CD4-positive, alpha-beta T cell treated with Interleukin-1 beta for 1 hour (primary cell): Measurements from ENCODE around the gene GUK1.

Experiments used
- DNase-seq, 2 donors: peaks; one replicate each; pipeline ENCODE4 v3.0.0-alpha.2; 2020 to 2022

GUK1 gene

DNA sequence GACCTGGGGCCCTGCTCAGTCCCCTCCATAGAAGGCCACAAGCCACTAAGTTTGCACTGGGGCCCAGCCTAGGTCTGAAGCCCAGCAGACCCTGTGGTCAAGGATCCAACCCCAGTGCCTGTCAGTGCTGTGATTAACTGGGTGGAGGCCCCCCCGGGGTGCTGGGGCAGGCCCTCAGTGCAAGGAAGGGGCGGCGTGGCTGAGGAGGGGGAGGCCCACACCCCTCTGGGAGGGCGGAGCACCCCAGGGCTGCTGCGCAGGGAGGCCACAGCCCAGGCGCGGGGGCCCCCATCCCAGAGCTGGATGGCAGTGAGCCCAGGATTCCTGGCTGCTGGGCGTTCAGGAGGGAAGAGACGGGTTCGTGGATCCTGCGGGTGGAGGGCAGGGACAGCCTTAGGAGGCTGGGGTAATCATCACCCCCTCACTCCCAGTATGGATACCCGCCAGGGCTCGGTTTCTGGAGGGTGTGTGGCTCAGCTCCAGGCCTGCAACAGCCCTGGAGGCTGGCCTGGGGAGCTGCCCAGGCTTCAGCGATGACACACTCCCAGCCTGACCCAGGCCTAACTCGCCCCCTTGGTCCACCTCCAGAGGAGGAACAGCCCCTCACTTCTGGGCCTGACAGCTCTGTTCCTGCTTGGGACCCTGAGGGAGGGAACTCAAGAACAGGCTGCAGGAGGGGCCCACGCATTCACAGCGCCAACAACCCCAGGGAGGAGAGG is 10.5 kb downstream of the GUK1 start:
- no peak for DNase-seq

DNA sequence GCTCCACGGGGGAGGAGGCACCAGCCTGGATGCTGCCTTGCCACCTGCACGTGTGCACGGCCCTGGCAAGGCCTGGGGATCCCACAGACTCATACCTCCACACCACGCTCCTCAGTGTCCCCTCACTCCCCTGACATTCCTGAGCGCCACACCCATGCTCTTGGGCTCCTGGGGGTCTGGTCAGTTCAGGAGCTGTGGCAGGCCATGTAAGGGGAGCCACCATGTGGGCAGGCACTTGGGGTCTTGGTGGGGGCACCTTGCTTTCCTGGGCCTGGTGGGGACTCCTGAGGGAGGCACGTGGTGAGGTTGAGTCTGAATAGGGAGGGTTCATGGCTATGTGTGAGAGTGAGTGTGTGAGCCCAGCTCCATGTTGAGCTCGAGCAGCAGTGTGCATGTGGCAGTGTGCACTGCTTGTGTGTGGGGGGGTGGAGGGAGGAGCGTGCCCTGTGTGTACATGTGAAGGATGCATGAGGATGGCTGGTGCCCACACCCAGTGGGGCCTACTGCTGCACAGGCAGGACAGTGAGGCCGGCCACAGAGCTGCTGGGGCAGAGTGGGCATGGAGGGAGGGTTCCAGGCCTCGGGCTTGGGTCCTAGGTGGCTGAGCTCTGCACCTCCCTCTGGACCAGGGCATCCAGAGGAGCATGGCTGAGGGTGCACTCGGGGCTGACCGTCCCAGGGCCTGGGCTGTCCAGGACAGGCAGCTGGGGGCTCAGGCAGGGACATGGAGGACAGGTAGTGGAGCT is 11.3 kb downstream of the GUK1 start:
- DNase-seq = no peak

DNA sequence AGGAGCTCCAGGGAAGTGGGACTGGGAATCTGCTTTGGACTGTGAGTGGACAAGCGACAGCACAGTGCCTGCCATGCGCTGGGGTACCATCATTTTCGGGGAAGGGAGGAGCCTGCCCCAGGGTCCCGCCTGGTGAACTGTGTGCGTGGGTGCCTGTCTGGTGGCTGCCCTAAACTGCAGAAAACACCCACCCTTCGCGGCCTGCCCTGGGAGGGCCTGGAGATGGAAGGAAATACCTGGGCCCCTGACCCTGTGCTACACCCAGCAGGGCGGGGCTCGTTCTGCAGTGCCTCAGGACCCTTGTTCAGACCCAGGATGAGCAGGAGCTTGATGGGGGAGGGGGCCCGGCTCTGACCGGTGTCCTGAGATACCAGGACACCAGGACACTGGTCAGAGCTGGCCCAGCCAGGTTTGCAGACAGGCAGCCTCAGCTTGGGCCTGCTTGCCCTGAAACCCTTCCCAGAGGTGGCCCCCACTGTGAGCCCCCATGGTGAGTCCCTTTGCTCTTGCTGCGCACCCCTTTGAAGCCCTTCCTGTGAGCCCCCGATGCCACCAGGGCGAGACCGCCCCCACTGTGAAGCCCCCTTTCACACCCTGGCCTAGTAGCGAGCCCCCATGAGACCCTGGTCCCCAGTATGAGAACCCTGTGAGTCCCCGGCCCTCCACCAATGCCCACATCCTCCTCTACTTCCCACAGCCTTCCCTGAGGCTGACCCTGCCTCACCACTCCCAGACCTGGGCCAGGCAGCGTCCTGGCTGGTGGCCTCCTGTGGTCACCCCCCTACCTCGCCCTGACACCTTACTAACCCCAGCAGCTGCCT is 12.2 kb downstream of the GUK1 start:
- DNase-seq = no peak

DNA sequence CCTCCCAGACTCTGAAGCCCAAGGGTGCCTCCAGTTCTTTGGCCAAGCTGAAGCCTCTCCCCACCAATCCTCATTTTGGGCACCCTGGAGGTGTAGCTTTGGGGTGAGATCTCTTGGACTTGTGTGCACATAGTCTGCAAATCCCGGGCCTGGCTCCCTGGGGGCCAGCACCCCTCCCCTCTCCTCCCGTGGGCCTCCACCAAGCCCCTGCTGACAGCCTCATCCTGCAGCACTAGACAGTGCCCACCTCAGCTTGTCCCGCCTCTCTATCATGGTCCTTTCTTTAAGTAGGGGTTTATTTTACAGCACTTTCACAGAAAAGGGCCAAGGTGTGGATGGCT is 12.8 kb downstream of the GUK1 start:
- no peak for DNase-seq

DNA sequence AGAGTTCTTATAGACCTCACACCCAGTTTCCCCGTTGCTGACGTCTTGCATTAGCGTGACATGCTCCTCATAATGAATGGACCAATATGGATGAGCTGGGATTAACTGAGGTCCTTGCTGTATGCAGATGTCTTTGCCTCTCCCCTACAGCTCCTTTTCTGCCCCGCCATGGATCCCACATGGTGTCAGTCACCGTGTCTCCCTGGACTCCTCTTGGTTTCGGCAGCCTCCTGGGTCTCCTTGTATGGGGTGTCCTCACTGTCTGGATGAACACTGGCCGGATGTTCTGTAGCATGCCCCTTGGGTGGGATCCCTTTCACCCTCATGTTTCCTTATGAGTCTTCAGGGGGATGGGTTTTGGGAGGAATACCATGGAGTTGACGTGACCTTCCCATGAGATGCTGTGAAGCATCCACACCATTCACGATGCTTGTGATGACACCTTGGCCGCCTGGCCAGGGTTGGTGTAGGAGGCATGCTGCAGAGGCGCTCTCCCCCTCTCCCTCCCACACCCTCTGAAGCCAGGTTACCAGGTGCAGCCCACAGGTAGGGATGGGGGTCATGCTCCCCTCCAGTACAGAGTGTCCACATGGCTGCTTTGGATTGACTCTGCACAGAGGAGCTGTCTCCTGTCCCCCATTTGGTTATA is 14.1 kb downstream of the GUK1 start:
- DNase-seq = no peak

DNA sequence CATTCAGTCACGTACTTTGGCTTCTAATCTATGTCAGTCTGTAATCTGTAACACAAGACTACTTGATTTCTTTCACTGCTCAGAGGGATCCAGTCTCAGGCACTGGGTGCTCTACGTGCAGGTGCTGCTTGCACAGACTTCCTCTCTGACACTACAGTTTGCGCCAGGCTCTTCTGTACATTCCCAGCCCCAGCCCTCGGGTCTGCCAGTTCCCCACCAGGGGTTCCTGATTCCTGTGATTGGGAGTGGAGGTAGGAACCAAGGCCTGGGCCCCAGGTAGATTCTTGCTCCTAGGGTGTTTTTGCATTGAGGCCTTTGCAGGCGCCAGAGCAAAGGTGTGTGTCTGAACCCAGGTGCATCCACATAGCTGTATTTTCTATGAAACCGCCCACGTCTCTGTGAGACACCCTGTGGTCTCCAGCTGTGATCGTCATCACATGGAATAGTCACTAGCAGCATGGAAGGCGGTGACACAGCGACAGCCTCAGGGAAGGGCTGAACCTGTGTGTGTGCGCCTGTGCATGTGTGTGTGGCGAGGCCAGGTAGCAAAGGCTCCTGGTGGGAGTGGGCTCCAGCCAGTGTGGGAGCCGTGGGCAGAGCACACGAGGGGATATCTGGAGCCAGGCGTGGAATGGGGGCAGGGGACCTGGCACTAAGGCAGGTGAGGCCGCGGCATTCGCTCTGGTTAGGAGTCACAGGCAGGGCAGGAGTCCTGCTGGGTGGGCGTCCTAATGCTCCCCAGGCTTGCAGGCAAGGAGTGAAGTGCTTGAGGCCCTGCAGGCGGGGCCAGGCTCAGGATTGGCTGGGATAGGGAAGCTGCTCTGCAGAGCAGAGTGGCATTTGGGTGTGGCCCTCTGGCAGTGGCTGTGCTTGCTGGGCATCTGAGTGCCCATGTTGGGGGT is 14.8 kb downstream of the GUK1 start:
- no peak for DNase-seq

DNA sequence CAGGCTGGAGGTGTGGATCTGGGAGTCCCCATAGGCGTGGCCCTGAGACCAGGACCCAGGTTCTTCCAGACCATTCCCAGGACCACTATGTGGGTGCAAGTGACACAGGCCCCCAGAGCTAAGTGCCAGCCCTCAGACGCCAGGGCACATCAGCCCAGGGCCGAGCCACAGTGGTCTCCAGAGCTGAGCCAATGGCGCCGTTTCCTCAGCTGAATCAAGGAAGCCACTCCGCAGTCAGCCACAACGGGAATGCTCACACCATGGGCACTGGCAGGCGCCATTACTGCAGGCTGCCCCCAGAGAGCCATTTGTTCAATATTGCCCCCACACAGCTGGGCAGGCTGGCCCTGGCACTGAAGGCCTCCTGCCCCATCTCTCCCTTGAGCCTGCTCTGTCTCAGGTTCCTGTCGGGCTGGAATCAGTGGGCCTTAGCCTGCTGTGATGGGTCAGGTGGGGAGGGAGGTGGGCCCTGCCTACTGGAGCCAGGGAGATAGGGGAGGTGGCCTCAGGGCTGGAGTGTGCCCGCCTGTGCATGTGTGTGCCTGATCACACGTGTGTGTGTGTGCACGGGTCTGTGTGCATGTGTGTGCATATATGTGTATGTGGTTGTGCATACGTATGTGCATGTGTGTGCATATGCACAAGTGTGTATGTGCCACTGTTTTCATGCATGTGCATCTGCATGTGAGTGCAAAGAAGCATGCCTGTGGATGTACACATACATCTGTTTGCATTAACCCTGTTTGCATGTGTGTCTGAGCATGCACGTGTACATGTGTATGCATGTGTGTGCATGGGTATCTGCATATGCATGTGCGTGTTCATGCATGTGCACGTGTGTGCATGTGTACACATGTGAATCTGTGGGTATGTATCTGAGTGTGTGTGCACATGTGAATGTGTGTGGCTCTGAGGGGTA is 15.8 kb downstream of the GUK1 start:
- DNase-seq = no peak

DNA sequence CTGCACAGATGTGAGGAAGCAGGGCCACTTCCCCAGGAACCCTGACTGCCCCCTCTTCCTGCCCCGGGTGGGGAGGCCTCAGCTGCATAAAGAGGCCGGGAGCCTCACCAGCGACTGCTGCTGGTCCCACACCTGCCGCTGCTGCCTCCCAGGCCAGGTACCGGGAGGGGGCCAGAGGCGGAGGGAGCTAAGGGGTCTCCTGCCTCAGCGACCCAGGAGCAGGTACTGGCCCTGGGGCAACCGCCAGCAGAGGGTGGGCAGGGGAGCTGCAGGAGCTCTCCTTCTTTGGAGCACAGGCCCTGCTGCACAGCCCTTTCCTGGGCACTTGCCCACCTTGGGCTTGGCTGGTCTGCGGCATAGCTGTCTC is 16.4 kb downstream of the GUK1 start:
- DNase-seq = no peak

DNA sequence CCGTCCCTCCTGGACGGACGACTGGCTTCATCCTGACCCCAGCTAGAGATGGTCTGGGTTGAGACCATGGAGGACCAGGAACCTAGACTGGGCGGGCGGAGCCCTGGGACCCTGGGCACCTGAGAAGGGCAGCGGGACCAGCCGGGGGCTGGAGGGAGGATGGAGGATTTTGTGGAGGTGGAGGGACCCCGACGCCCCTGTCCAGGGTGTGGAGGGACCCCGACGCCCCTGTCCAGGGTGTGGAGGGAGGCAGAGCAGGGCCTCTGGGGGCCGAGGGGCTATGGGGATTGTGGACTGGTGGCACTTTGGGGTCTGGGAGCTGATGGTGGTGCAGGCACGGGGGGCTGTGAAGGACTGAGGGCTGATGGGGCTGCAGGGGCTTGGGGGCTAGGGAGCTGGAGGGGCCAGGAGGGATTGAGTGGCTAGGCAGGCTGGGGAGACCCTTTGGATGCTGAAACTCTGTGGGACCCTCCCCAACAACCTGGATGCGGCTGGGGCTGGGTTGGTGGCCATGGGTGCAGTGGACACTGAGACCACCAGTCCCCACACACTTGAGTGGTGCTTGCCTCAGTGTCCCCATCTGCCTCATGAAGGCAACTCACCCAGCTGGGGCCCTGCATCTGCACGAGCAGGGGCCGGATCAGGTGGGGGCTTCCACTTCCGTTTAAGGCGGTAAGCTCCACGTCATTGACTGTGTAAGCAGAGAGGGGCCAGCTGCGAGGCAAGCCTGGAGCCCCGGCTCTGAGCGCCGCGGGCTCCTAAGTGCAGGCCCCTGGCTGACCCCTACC is 17.1 kb downstream of the GUK1 start:
- no peak for DNase-seq

DNA sequence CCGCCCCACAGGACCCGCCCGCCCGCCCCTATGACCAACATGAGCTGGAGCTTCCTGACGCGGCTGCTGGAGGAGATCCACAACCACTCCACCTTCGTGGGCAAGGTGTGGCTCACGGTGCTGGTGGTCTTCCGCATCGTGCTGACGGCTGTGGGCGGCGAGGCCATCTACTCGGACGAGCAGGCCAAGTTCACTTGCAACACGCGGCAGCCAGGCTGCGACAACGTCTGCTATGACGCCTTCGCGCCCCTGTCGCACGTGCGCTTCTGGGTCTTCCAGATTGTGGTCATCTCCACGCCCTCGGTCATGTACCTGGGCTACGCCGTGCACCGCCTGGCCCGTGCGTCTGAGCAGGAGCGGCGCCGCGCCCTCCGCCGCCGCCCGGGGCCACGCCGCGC is 17.6 kb downstream of the GUK1 start:
- DNase-seq = no peak

DNA sequence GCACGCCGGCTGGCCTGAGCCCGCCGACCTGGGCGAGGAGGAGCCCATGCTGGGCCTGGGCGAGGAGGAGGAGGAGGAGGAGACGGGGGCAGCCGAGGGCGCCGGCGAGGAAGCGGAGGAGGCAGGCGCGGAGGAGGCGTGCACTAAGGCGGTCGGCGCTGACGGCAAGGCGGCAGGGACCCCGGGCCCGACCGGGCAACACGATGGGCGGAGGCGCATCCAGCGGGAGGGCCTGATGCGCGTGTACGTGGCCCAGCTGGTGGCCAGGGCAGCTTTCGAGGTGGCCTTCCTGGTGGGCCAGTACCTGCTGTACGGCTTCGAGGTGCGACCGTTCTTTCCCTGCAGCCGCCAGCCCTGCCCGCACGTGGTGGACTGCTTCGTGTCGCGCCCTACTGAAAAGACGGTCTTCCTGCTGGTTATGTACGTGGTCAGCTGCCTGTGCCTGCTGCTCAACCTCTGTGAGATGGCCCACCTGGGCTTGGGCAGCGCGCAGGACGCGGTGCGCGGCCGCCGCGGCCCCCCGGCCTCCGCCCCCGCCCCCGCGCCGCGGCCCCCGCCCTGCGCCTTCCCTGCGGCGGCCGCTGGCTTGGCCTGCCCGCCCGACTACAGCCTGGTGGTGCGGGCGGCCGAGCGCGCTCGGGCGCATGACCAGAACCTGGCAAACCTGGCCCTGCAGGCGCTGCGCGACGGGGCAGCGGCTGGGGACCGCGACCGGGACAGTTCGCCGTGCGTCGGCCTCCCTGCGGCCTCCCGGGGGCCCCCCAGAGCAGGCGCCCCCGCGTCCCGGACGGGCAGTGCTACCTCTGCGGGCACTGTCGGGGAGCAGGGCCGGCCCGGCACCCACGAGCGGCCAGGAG is 18.3 kb downstream of the GUK1 start:
- no peak for DNase-seq

DNA sequence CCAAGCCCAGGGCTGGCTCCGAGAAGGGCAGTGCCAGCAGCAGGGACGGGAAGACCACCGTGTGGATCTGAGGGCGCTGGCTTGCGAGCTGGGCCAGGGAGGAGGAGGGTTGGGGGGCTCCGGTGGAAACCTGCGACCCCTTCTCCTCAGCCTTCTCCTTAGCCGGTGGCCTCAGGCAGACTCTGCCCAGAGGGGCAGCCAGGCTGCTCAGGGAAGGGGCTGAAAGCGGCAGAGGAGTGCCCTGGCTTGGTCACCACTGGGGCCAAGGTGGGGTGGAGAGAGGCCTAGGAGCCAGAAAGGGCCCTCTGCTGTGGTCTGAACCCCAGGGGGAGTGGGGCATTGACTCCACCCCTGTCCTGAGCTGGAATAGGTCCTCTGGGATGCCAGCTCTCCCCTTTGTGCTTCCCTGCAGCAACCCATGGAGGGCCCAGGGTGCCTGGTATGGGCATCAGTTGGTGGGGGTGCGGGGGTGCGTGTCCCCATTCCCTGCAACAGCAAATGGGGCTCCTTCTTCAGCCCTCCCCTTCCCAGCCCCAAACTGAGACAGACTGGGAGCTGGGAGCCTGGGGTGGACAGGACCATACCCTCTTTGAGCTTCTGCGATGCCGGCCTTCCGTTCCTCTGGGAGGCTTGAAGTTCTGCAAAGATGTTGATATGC is 19.1 kb downstream of the GUK1 start:
- no peak for DNase-seq

DNA sequence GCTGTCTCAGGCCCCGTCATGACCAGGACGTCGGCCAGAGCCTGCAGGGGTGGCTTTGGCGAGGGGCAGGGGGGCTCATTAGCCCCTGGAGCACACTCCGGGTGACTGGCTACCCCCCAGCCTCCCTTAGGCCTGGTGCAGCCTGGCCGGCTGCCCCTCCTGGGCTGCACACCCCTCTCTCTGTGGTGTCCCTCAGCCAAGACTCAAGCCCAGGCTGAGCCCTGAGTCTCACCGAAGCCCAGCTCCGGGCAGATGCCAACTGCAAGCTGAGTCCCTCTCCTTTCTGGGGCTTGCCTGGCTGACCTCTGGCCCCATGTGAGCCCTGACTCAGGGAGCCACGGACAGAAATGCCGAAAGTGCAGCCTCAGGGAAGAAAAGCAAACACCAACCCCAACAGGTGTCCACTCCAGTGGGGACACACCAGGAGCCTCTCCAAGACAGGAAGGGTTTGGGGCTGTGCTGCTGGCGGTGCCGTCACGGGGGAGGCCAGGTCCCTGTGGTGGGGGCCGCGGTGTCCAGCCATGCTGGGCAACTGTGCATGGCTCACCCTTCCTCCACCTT is 20.2 kb downstream of the GUK1 start:
- DNase-seq = no peak

DNA sequence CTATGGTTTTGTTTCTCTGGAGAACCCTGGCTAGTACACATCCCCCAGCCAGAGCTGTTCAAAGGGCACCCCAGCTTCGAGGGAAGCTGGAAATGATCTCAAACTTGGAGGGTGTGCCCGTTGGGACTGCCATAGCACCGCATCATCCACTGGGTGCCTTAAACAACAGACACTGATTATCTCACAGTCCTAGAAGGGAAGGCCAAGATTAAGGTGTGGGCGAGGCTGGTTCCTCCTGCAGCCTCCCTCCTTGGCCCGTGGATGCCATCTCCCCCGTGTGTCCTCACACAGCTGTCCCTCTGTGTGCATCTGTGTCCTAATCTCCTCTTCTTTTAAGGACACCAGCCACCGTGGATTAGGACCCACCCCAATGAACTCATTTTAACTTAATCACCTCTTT is 21.3 kb downstream of the GUK1 start:
- no peak for DNase-seq

DNA sequence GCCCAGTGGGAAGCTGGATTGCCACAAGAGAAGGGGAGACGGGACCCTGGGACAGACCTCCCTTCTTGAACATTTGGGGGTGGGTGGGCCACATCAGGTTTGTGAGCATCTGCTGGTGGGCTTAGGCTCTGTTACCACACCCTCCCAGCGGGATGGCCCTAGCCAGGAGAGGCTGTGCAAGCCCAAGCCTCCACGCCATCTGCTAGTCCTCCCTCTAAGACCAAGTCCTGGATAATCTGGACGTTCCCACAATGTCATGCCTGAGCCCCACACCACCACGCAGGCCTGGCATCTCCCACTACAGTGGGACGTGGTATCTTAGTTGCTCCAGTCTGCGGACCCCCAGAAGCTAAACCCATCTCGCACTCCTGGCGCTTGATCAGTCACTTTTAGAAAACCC is 21.8 kb downstream of the GUK1 start:
- DNase-seq = no peak

DNA sequence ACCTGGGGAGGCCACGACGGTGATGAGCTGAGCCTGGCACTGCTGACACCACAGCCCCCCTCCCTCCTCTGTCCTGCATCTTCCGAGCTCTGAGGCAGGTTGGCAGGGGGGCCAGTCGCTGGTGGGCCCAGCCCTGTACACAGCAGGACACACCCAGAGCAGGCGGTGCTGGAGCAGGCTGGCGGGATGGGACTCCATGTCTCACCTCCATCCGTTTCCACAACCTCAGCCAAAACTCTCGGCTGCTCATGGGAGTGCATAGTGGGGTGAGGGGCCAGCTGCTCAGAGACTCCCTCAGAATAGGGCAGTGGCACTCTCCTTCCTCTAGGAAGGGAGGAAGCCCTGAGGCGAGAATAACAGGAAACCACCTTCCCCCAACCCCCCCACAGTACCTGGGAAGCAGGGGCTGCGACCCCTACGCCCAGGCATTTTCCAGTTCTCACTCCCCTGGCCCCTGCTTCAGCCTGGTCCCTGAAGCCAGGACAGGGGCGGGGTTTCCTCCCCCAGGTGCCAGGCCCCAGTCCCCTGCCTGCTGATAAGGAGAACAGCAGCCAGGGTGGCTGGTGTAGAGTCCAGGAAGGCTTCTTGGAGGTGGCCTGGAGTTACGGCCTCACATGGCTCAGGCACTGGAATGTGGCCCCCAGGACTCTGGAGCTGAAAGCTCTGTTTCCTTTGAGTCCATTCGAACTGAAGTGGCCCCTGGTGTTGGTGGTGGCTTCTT is 22.4 kb downstream of the GUK1 start:
- no peak for DNase-seq

DNA sequence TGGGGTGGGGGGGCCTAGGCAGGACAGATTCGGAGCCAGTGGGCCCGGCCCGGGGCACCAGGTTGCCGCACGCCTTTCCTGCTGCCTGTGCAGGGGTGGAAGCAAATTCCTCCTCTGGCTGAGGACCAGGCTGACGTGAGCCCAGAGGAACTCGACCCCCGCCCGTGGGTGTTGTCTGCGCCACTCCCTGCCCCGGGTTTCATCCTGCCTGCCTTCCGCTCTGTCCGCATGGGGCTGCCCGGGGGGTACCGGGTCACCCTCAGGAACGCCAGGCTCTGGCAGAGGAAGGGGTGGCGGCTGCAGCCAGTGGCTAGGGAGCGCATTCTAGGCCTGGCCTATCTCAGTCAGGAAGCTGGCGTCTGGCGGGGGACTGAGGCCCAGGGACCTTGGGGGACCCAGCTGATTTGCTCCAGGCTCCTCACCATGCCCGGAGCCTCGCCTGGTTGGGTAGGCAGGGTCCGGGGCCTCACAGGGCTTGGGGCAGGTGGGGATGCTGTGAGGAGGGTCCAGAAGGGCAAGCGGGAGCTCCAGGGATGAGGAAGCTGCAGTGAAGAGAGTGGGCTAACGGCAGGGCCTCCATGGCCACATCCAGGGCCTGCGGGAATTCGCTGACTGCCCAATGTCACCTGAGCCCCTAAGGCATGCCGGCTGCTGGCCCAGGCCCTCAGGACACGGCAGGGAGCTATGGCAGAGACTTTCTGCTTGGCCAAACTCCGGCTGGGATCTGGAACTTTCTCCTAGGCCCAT is 23.1 kb downstream of the GUK1 start:
- DNase-seq = no peak
